ENCODE measurements around the gene ABHD11.

Gene ABHD11

DNA sequence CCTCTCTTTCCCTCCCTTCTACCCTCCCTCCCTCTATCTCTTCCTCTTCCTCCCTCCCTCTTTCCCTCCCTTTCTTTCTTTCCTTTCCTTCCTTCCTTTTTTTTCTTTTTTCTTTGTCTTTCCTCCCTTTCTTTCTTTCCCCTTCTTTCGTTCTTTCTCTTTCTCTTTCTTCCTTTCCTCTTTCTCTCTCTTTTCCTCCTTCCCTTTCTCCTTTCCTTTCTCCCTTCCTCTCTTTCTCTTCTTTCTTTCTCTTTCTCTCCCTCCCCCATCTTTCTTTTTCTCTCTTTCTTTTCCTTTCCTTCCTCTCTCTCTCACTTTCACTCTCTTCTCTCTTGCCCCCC, 24.0 kb upstream of the ABHD11 start:
- no peak overlapping the region for H3K27ac ChIP-seq
- H3K4me3 ChIP-seq (IDR thresholded peaks at IDR 0.05; ENCODE audit: insufficient read depth, low read depth, low read length), result no peak overlapping the region
- H4K20me1 ChIP-seq (ENCODE audit: insufficient read depth), result no peaks in the 10 kb centered on the region
- H2AFZ ChIP-seq (ENCODE audit: low read depth), result no peak overlapping the region
- H3K79me2 ChIP-seq (ENCODE audit: insufficient read depth, low read depth), result no peaks in the 10 kb centered on the region
- no peaks in the 10 kb centered on the region for H3K27me3 ChIP-seq (ENCODE audit: insufficient read depth, low read depth)
- peaks cover 24% of the 10 kb centered on the region for H3K4me1 ChIP-seq (ENCODE audit: low read depth, poor library complexity, severe bottlenecking)
- no peak overlapping the region for H3K4me2 ChIP-seq
- no peaks in the 10 kb centered on the region for H3K36me3 ChIP-seq (ENCODE audit: insufficient read depth)
- H3K9ac ChIP-seq, result no peak overlapping the region
- TF ChIP-seq, protein P1, sequence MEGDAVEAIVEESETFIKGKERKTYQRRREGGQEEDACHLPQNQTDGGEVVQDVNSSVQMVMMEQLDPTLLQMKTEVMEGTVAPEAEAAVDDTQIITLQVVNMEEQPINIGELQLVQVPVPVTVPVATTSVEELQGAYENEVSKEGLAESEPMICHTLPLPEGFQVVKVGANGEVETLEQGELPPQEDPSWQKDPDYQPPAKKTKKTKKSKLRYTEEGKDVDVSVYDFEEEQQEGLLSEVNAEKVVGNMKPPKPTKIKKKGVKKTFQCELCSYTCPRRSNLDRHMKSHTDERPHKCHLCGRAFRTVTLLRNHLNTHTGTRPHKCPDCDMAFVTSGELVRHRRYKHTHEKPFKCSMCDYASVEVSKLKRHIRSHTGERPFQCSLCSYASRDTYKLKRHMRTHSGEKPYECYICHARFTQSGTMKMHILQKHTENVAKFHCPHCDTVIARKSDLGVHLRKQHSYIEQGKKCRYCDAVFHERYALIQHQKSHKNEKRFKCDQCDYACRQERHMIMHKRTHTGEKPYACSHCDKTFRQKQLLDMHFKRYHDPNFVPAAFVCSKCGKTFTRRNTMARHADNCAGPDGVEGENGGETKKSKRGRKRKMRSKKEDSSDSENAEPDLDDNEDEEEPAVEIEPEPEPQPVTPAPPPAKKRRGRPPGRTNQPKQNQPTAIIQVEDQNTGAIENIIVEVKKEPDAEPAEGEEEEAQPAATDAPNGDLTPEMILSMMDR (conservative IDR thresholded peaks at IDR 0.05; ENCODE audit: low read depth, low read length), result no peak

DNA sequence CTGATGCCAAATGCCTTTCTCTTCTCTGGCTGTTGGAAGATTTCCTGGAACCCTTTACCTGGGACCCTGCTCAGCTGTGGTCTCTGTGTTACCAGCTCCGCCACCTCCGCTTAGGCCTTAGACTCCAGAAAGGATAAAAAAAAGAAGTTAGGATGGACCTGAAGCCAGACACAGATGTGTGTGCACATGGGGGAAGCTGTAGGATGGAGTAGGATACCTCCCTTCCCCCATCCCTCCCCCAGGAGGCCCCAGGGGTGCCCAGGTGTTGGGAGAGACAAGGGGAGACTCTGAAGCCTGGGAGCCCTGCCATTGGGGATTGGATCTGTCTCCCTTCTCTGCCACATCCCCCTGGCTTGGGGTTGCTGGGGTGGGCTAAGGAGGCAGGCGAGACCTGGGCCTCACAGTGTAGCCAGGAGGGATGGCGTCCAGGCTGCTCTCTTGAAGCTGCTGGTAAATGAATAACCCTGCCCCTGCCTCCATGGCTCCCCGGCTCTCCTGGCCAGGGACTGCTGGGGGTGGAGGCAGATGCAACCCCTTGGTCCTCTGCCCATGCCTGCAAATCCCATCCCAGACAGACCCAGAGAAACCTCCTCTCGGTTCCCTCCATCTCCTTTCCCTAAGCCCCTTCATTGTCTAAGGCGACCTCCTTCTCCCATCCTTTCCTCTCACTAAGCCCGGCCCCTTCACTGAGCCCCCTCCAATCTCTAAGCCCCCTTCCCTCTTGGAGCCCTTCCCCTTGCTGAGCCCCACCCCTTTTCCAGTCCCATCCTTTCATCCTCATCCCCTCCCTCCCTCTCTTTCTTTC, 23.5 kb upstream of the ABHD11 start:
- H2AFZ ChIP-seq (ENCODE audit: low read depth), result no peak overlapping the region
- no peak overlapping the region for H3K4me2 ChIP-seq
- no peaks in the 10 kb centered on the region for H3K36me3 ChIP-seq (ENCODE audit: insufficient read depth)
- H3K4me3 ChIP-seq (IDR thresholded peaks at IDR 0.05; ENCODE audit: insufficient read depth, low read depth, low read length), result no peak overlapping the region
- H3K79me2 ChIP-seq (ENCODE audit: insufficient read depth, low read depth), result no peaks in the 10 kb centered on the region
- no peak overlapping the region for H3K9ac ChIP-seq
- no peaks in the 10 kb centered on the region for H3K27me3 ChIP-seq (ENCODE audit: insufficient read depth, low read depth)
- TF ChIP-seq, protein P1 (conservative IDR thresholded peaks at IDR 0.05; ENCODE audit: low read depth, low read length), result no peak
- H3K27ac ChIP-seq, result no peak overlapping the region
- H4K20me1 ChIP-seq (ENCODE audit: insufficient read depth), result no peaks in the 10 kb centered on the region
- peaks cover 18% of the 10 kb centered on the region for H3K4me1 ChIP-seq (ENCODE audit: low read depth, poor library complexity, severe bottlenecking)

GRCh38 chr7:73758581-73759138, 20.1 kb upstream of the ABHD11 start:
- Histone ChIP-seq H3K4me2 (no peak overlapping the region), H3K36me3 (ENCODE audit: insufficient read depth) (no peaks in the 10 kb centered on the region), H2AFZ (ENCODE audit: low read depth) (no peak overlapping the region), H3K79me2 (ENCODE audit: insufficient read depth, low read depth) (no peaks in the 10 kb centered on the region), H3K27me3 (ENCODE audit: insufficient read depth, low read depth) (no peaks in the 10 kb centered on the region), H3K4me3 (IDR thresholded peaks at IDR 0.05; ENCODE audit: insufficient read depth, low read depth, low read length) (no peak overlapping the region), H4K20me1 (ENCODE audit: insufficient read depth) (no peaks in the 10 kb centered on the region), H3K27ac (no peak overlapping the region), H3K9ac (no peak overlapping the region), H3K4me1 (ENCODE audit: low read depth, poor library complexity, severe bottlenecking) (no peaks in the 10 kb centered on the region)
- TF ChIP-seq, protein P1 (conservative IDR thresholded peaks at IDR 0.05; ENCODE audit: low read depth, low read length), result no peak

- Histone ChIP-seq H3K79me2 (ENCODE audit: insufficient read depth, low read depth) (no peaks in the 10 kb centered on the region), H3K27me3 (ENCODE audit: insufficient read depth, low read depth) (no peaks in the 10 kb centered on the region), H4K20me1 (ENCODE audit: insufficient read depth) (no peaks in the 10 kb centered on the region), H3K27ac (no peak overlapping the region), H2AFZ (ENCODE audit: low read depth) (no peak overlapping the region), H3K4me3 (IDR thresholded peaks at IDR 0.05; ENCODE audit: insufficient read depth, low read depth, low read length) (no peak overlapping the region), H3K9ac (no peak overlapping the region), H3K4me2 (no peak overlapping the region), H3K4me1 (ENCODE audit: low read depth, poor library complexity, severe bottlenecking) (peaks cover 5% of the 10 kb centered on the region), H3K36me3 (ENCODE audit: insufficient read depth) (no peaks in the 10 kb centered on the region)
- TF ChIP-seq, protein P1 (conservative IDR thresholded peaks at IDR 0.05; ENCODE audit: low read depth, low read length), result no peak
Observed at GRCh38 chr7:73749931-73750776, 11.6 kb upstream of the ABHD11 start.

Measured in KMS-11 (cell line).